SK-N-MC (cell line): ENCODE results near the gene KRT33B.

ENCODE experiments used
- DNase-seq: peaks from one replicate; pipeline ENCODE4 v3.0.0-alpha.2; 2011; ENCODE audit warnings: low read depth, low spot score
- H3K27ac ChIP-seq: fragments of 200-600 bp; sonication (generic); 2 replicates; pipeline ENCODE4 v1.5.1; 2016; ENCODE audit warnings: mixed run types
- H3K36me3 ChIP-seq: fragments of 200-600 bp; sonication (generic); 2 replicates; pipeline ENCODE4 v1.6.1; 2017; ENCODE audit warnings: antibody characterized with exemption, low read length, mixed read lengths; ENCODE audit not compliant: insufficient read depth
- H3K4me3 ChIP-seq: fragments of 200-600 bp; sonication (generic); 2 replicates; pipeline ENCODE4 v1.5.1; 2016
- H3K9ac ChIP-seq: fragments of 200-600 bp; sonication (generic); 2 replicates; pipeline ENCODE4 v1.8.0; 2017; ENCODE audit warnings: mixed run types, mixed read lengths; ENCODE audit not compliant: insufficient read length
- H3K9me3 ChIP-seq: fragments of 200-600 bp; sonication (generic); 2 replicates; pipeline ENCODE4 v1.6.1; 2017; ENCODE audit warnings: low read depth, mild to moderate bottlenecking, antibody characterized with exemption, low read length, moderate library complexity, mixed read lengths
- EZH2 ChIP-seq: fragments of 200-600 bp; sonication (generic); IDR thresholded peaks from one replicate; pipeline ENCODE4 v1.6.1; 2017; ENCODE audit warnings: antibody characterized with exemption
- FOXP2 ChIP-seq: optimal IDR thresholded peaks from 2 replicates; pipeline ENCODE3; 2011; ENCODE audit warnings: mild to moderate bottlenecking, moderate library complexity; ENCODE audit not compliant: insufficient read depth; ENCODE audit errors: extremely low read length, control extremely low read depth
- POLR2AphosphoS5 ChIP-seq: IDR thresholded peaks from 2 replicates; pipeline ENCODE4 v1.6.1; 2012; ENCODE audit warnings: mild to moderate bottlenecking, low read depth, low read length, borderline replicate concordance

Gene KRT33B

GRCh38 chr17:41326173-41327145, 43.2 kb downstream of the KRT33B start:
- no peaks in the 10 kb centered on the region for H3K9me3 ChIP-seq
- no peak for DNase-seq
- no peak overlapping the region for H3K9ac ChIP-seq
- TF ChIP-seq FOXP2 (no peak), POLR2AphosphoS5 (no peak), EZH2 (no peak)
- no peaks in the 10 kb centered on the region for H3K36me3 ChIP-seq
- no peak overlapping the region for H3K27ac ChIP-seq
- no peak overlapping the region for H3K4me3 ChIP-seq

GRCh38 chr17:41325611-41326010, 44.0 kb downstream of the KRT33B start:
- H3K36me3 ChIP-seq = no peaks in the 10 kb centered on the region

GRCh38 chr17:41325126-41325525, 44.5 kb downstream of the KRT33B start:
- H3K9ac ChIP-seq = no peak overlapping the region
- no peak for TF ChIP-seq EZH2
- TF ChIP-seq POLR2AphosphoS5 = no peak
- no peak for TF ChIP-seq FOXP2
- no peak overlapping the region for H3K27ac ChIP-seq
- H3K4me3 ChIP-seq = no peak overlapping the region
- H3K36me3 ChIP-seq = no peaks in the 10 kb centered on the region
- H3K9me3 ChIP-seq = 0 out of 2 replicates have a peak, but pooled peaks cover 4% of the 10 kb centered on the region
- no peak for DNase-seq

More at GRCh38 chr17:41325611-41326010, 44.0 kb downstream of the KRT33B start:
- Histone ChIP-seq H3K9me3 (0 out of 2 replicates have a peak, but pooled peaks cover 2% of the 10 kb centered on the region), H3K4me3 (no peak overlapping the region), H3K9ac (no peak overlapping the region), H3K27ac (no peak overlapping the region)
- no peak for DNase-seq
- TF ChIP-seq FOXP2 (no peak), POLR2AphosphoS5 (no peak), EZH2 (no peak)

- peaks cover 9% of the 10 kb centered on the region; the same call in 1 of the 2 replicates for H3K9me3 ChIP-seq
- no peak overlapping the region for H3K4me3 ChIP-seq
- DNase-seq = no peak
- TF ChIP-seq POLR2AphosphoS5 = no peak
- no peak for TF ChIP-seq EZH2
- TF ChIP-seq FOXP2 = no peak
- no peak overlapping the region for H3K9ac ChIP-seq
- no peak overlapping the region for H3K27ac ChIP-seq
- 0 out of 2 replicates have a peak, but pooled peaks cover 6% of the 10 kb centered on the region for H3K36me3 ChIP-seq
Measured at GRCh38 chr17:41324180-41325075, 45.2 kb downstream of the KRT33B start.

GRCh38 chr17:41322903-41323895, 46.4 kb downstream of the KRT33B start:
- TF ChIP-seq POLR2AphosphoS5 (no peak), FOXP2 (no peak), EZH2 (no peak)
- Histone ChIP-seq H3K36me3 (0 out of 2 replicates have a peak, but pooled peaks cover 7% of the 10 kb centered on the region), H3K4me3 (no peak overlapping the region), H3K9ac (no peak overlapping the region), H3K9me3 (peaks cover 10% of the 10 kb centered on the region; the same call in 1 of the 2 replicates), H3K27ac (peak overlapping the region; percentile 74; the same call in 1 of the 2 replicates)
- no peak for DNase-seq

- Histone ChIP-seq H3K4me3 (no peak overlapping the region), H3K9ac (no peak overlapping the region), H3K36me3 (0 out of 2 replicates have a peak, but pooled peaks cover 7% of the 10 kb centered on the region), H3K9me3 (peaks cover 10% of the 10 kb centered on the region; the same call in 1 of the 2 replicates), H3K27ac (peak overlapping the region; percentile 74; the same call in 1 of the 2 replicates)
- DNase-seq = peak; percentile 61
- TF ChIP-seq POLR2AphosphoS5 (no peak), EZH2 (no peak), FOXP2 (no peak)
Measured at GRCh38 chr17:41322094-41322902, 47.3 kb downstream of the KRT33B start.

- no peak overlapping the region for H3K4me3 ChIP-seq
- TF ChIP-seq EZH2 = no peak
- no peak for TF ChIP-seq POLR2AphosphoS5
- no peak for TF ChIP-seq FOXP2
- H3K27ac ChIP-seq = no peak overlapping the region
- no peak for DNase-seq
- no peak overlapping the region for H3K9ac ChIP-seq
- 0 out of 2 replicates have a peak, but pooled peaks cover 7% of the 10 kb centered on the region for H3K36me3 ChIP-seq
- H3K9me3 ChIP-seq = peaks cover 10% of the 10 kb centered on the region; the same call in 1 of the 2 replicates
Measured at GRCh38 chr17:41318231-41318630, 51.4 kb downstream of the KRT33B start.
